ENCODE results near the gene PDPK1.
"Not testable (repeated sequence)": the region's sequence is repeated elsewhere in the genome, so short reads cannot be mapped to it uniquely, and the experiment has no call there.

Gene PDPK1

GRCh38 chr16:2611499-2611862 lies 73.7 kb downstream of the PDPK1 start:
- Histone ChIP-seq H3K18ac (ENCODE audit: low read depth in 1 of 2, low read length in 2 of 2) (no peak overlapping the region), H2AFZ (ENCODE audit: low read depth, low read length) (no peak overlapping the region), H3K9ac (ENCODE audit: low read length) (no peak overlapping the region), H2AK5ac (ENCODE audit: low read length, severe bottlenecking) (no peak overlapping the region), H4K91ac (ENCODE audit: low read length) (no peak overlapping the region), H3K36me3 (ENCODE audit: control insufficient read depth in 1 of 2, insufficient read depth in 2 of 2, low read depth in 1 of 2, low read length in 2 of 2) (peaks cover 20 to 38% of the 10 kb centered on the region in 2 experiments), H4K8ac (ENCODE audit: low read length) (no peak overlapping the region), H3K4ac (ENCODE audit: low read depth in 1 of 2, low read length in 2 of 2) (no peak overlapping the region), H3K4me2 (ENCODE audit: low read length, poor library complexity, severe bottlenecking) (no peak overlapping the region), H3K9me3 (ENCODE audit: control insufficient read depth, low read length) (no peaks in the 10 kb centered on the region), H2BK5ac (ENCODE audit: low read depth, low read length, poor library complexity, severe bottlenecking) (no peak overlapping the region), H3K23ac (ENCODE audit: low read length in 2 of 2) (no peak overlapping the region), H3K14ac (ENCODE audit: low read length in 2 of 2) (no peak overlapping the region), H2BK12ac (ENCODE audit: low read length in 2 of 2) (no peak overlapping the region), H3K79me1 (replicated peaks; ENCODE audit: low read length, poor library complexity, severe bottlenecking) (peaks cover 19% of the 10 kb centered on the region), H2BK15ac (ENCODE audit: low read depth, poor library complexity, severe bottlenecking) (no peak overlapping the region), H3K4me3 (ENCODE audit: insufficient read depth in 1 of 2, low read depth in 1 of 2, low read length in 2 of 2) (no peak overlapping the region), H2BK120ac (ENCODE audit: low read depth, low read length) (no peak overlapping the region), H3K27me3 (ENCODE audit: control insufficient read depth in 1 of 2, insufficient read depth in 1 of 2, low read length in 2 of 2) (no peaks in the 10 kb centered on the region), H3K4me1 (ENCODE audit: control insufficient read depth, insufficient read depth, low read depth, low read length) (peaks cover 2% of the 10 kb centered on the region), H3K27ac (ENCODE audit: low read length, poor library complexity, severe bottlenecking) (no peak overlapping the region)
- no peak for DNase-seq
- 99% methylated on average over 4 of the region's 12 CpGs for WGBS

- H2BK5ac ChIP-seq (ENCODE audit: low read depth, low read length, poor library complexity, severe bottlenecking); H4K91ac ChIP-seq (ENCODE audit: low read length); H3K4ac ChIP-seq (ENCODE audit: low read depth in 1 of 2, low read length in 2 of 2); H3K4me1 ChIP-seq (ENCODE audit: control insufficient read depth, insufficient read depth, low read depth, low read length); H2BK120ac ChIP-seq (ENCODE audit: low read depth, low read length); H2AFZ ChIP-seq (ENCODE audit: low read depth, low read length); H4K8ac ChIP-seq (ENCODE audit: low read length); H3K4me2 ChIP-seq (ENCODE audit: low read length, poor library complexity, severe bottlenecking); H3K4me3 ChIP-seq (ENCODE audit: insufficient read depth in 1 of 2, low read depth in 1 of 2, low read length in 2 of 2); H3K18ac ChIP-seq (ENCODE audit: low read depth in 1 of 2, low read length in 2 of 2); H3K9me3 ChIP-seq (ENCODE audit: control insufficient read depth, low read length); H3K9ac ChIP-seq (ENCODE audit: low read length); H2AK5ac ChIP-seq (ENCODE audit: low read length, severe bottlenecking); H3K27ac ChIP-seq (ENCODE audit: low read length, poor library complexity, severe bottlenecking); H2BK12ac ChIP-seq (ENCODE audit: low read length in 2 of 2); H3K14ac ChIP-seq (ENCODE audit: low read length in 2 of 2); H3K27me3 ChIP-seq (ENCODE audit: control insufficient read depth in 1 of 2, insufficient read depth in 1 of 2, low read length in 2 of 2); H3K23ac ChIP-seq (ENCODE audit: low read length in 2 of 2); H2BK15ac ChIP-seq (ENCODE audit: low read depth, poor library complexity, severe bottlenecking); DNase-seq: not testable (repeated sequence)
- no CpG with 5 or more reads among the region's 17 CpGs for WGBS
- peaks cover 19% of the 10 kb centered on the region for H3K79me1 ChIP-seq (replicated peaks; ENCODE audit: low read length, poor library complexity, severe bottlenecking)
- peaks cover 20 to 38% of the 10 kb centered on the region in 2 experiments for H3K36me3 ChIP-seq (ENCODE audit: control insufficient read depth in 1 of 2, insufficient read depth in 2 of 2, low read depth in 1 of 2, low read length in 2 of 2)
Measured at GRCh38 chr16:2611877-2612276, 74.1 kb downstream of the PDPK1 start.

DNA sequence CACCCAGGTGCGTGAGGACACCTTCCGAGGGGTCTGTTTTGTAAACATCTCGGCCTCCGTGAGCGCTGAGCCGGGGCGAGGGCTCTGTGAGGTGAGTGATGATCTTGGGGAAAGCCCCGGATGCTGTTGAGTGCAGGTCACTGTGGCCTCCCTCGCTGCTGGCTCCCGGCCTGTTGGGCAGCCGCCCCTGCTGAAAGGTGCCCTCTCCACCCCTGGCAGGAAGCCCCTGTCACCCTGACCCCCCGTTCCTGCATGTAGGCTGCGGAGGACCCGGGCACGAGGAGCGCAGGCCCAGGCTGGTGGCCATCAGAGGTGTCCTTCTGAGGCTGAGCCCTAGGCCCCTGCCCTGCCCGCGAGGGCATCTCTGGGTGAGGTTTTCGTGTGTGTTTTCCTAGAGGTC lies 75.4 kb downstream of the PDPK1 start:
- not testable (repeated sequence) for H2BK15ac ChIP-seq (ENCODE audit: low read depth, poor library complexity, severe bottlenecking); DNase-seq; H3K27ac ChIP-seq (ENCODE audit: low read length, poor library complexity, severe bottlenecking); H3K27me3 ChIP-seq (ENCODE audit: control insufficient read depth in 1 of 2, insufficient read depth in 1 of 2, low read length in 2 of 2); H3K4me3 ChIP-seq (ENCODE audit: insufficient read depth in 1 of 2, low read depth in 1 of 2, low read length in 2 of 2); H3K4me2 ChIP-seq (ENCODE audit: low read length, poor library complexity, severe bottlenecking); H3K9me3 ChIP-seq (ENCODE audit: control insufficient read depth, low read length); H2BK5ac ChIP-seq (ENCODE audit: low read depth, low read length, poor library complexity, severe bottlenecking); H3K4me1 ChIP-seq (ENCODE audit: control insufficient read depth, insufficient read depth, low read depth, low read length); H2BK120ac ChIP-seq (ENCODE audit: low read depth, low read length); H2AFZ ChIP-seq (ENCODE audit: low read depth, low read length); H3K23ac ChIP-seq (ENCODE audit: low read length in 2 of 2); H2BK12ac ChIP-seq (ENCODE audit: low read length in 2 of 2); H3K4ac ChIP-seq (ENCODE audit: low read depth in 1 of 2, low read length in 2 of 2); H3K9ac ChIP-seq (ENCODE audit: low read length); H3K14ac ChIP-seq (ENCODE audit: low read length in 2 of 2); H3K18ac ChIP-seq (ENCODE audit: low read depth in 1 of 2, low read length in 2 of 2); H2AK5ac ChIP-seq (ENCODE audit: low read length, severe bottlenecking); H4K91ac ChIP-seq (ENCODE audit: low read length); H4K8ac ChIP-seq (ENCODE audit: low read length)
- Histone ChIP-seq H3K79me1 (replicated peaks; ENCODE audit: low read length, poor library complexity, severe bottlenecking) (peaks cover 19% of the 10 kb centered on the region), H3K36me3 (ENCODE audit: control insufficient read depth in 1 of 2, insufficient read depth in 2 of 2, low read depth in 1 of 2, low read length in 2 of 2) (peaks cover 20 to 34% of the 10 kb centered on the region in 2 experiments)
- WGBS, result 100% methylated on average over 5 of the region's 19 CpGs

- no peak overlapping the region for H3K4me3 ChIP-seq (ENCODE audit: insufficient read depth in 1 of 2, low read depth in 1 of 2, low read length in 2 of 2)
- no peak overlapping the region for H3K18ac ChIP-seq (ENCODE audit: low read depth in 1 of 2, low read length in 2 of 2)
- H2AK5ac ChIP-seq (ENCODE audit: low read length, severe bottlenecking), result no peak overlapping the region
- no peak overlapping the region for H3K14ac ChIP-seq (ENCODE audit: low read length in 2 of 2)
- no peak overlapping the region for H2AFZ ChIP-seq (ENCODE audit: low read depth, low read length)
- no peak overlapping the region for H3K4me2 ChIP-seq (ENCODE audit: low read length, poor library complexity, severe bottlenecking)
- no peak overlapping the region for H2BK15ac ChIP-seq (ENCODE audit: low read depth, poor library complexity, severe bottlenecking)
- no peak overlapping the region for H2BK120ac ChIP-seq (ENCODE audit: low read depth, low read length)
- peaks cover 18% of the 10 kb centered on the region for H3K79me1 ChIP-seq (replicated peaks; ENCODE audit: low read length, poor library complexity, severe bottlenecking)
- H3K4ac ChIP-seq (ENCODE audit: low read depth in 1 of 2, low read length in 2 of 2), result no peak overlapping the region
- H2BK12ac ChIP-seq (ENCODE audit: low read length in 2 of 2), result no peak overlapping the region
- no peak overlapping the region for H4K91ac ChIP-seq (ENCODE audit: low read length)
- DNase-seq, result no peak
- no peak overlapping the region for H2BK5ac ChIP-seq (ENCODE audit: low read depth, low read length, poor library complexity, severe bottlenecking)
- peaks cover 2% of the 10 kb centered on the region for H3K4me1 ChIP-seq (ENCODE audit: control insufficient read depth, insufficient read depth, low read depth, low read length)
- no peak overlapping the region for H3K23ac ChIP-seq (ENCODE audit: low read length in 2 of 2)
- no peak overlapping the region for H4K8ac ChIP-seq (ENCODE audit: low read length)
- no peak overlapping the region for H3K27ac ChIP-seq (ENCODE audit: low read length, poor library complexity, severe bottlenecking)
- no peak overlapping the region for H3K9ac ChIP-seq (ENCODE audit: low read length)
- no peaks in the 10 kb centered on the region for H3K27me3 ChIP-seq (ENCODE audit: control insufficient read depth in 1 of 2, insufficient read depth in 1 of 2, low read length in 2 of 2)
- H3K9me3 ChIP-seq (ENCODE audit: control insufficient read depth, low read length), result no peaks in the 10 kb centered on the region
- H3K36me3 ChIP-seq (ENCODE audit: control insufficient read depth in 1 of 2, insufficient read depth in 2 of 2, low read depth in 1 of 2, low read length in 2 of 2), result peaks cover 20 to 32% of the 10 kb centered on the region in 2 experiments
- 97% methylated on average over 15 of the region's 15 CpGs for WGBS
Measured at GRCh38 chr16:2614761-2615191, 77.0 kb downstream of the PDPK1 start.
